HepG2 (cell line): ENCODE measurements around the gene SYNJ2. TPM values are rescaled to one million over a fixed set of nuclear protein-coding genes. Genes with fewer than 3 reads are reported as not detected.

Source experiments
- CSRNP2 ChIP-seq: sonication (generic); formaldehyde crosslinking; conservative IDR thresholded peaks from 2 replicates; pipeline ENCODE4 v1.8.0; 2022; ENCODE audit warnings: low read depth, missing genetic modification reagents
- ZNF318 ChIP-seq: sonication (generic); formaldehyde crosslinking; IDR thresholded peaks from 2 replicates; pipeline ENCODE4 v1.4.0; 2020; ENCODE audit warnings: mild to moderate bottlenecking, missing genetic modification reagents
- polyA plus RNA-seq, 8 experiments: library from polyadenylated mRNA; depleted of rRNA in 3 of 8; stranded (reverse) in 7 of 8; unstranded in 1 of 8; fragments of >200 nt; fragmentation: Illumina TruSeq in 4 of 8; extraction: Trizol in 4 of 8; gene quantifications; 2 replicates each; pipeline versions ENCODE4 v1.2.1 to v1.2.3, GENCODE V29; 2011 to 2016; ENCODE audit warnings: low read depth in 4 of 8, missing spikeins in 1 of 8, mixed read lengths in 1 of 8; ENCODE audit not compliant: insufficient read depth in 1 of 8
- total RNA-seq, 5 experiments: library from RNA; depleted of rRNA; stranded (reverse); fragments of >200 nt; fragmentation: Illumina TruSeq; extraction: Trizol; gene quantifications; 2 replicates each; pipeline ENCODE4 v1.2.3, GENCODE V29; 2016; ENCODE audit warnings: low read depth in 1 of 5

Gene SYNJ2
- total and polyA plus RNA-seq, 2 of the 13 experiments (the other 11 are each of a cell fraction or from before 2014, with no cell fraction given): 39.1 to 57.6 TPM

GRCh38 chr6:157937318-157937717 lies 44.3 kb upstream of the SYNJ2 start (continued):
- TF ChIP-seq CSRNP2 (CRISPR knock-in tag) (no peak), ZNF318 (CRISPR knock-in tag) (no peak)
